Body of pancreas (tissue), 4 donors: ENCODE results near the gene FABP7.

ENCODE experiments used
- CTCF ChIP-seq, 7 experiments: fragments of 450-650 bp in 4 of 7; fragments of 200-600 bp in 3 of 7; sonication (generic) in 3 of 7; IDR thresholded peaks; one replicate each; pipeline ENCODE4 v1.5.1; 2016 to 2019; ENCODE audit warnings: antibody characterized with exemption in 7 of 7
- POLR2A ChIP-seq, 3 donors: fragments of 450-650 bp; IDR thresholded peaks; one replicate each; pipeline ENCODE4 v1.6.1; 2016; ENCODE audit warnings: antibody characterized with exemption in 3 of 3, mild to moderate bottlenecking in 2 of 3

- TF ChIP-seq CTCF (IDR thresholded peaks at IDR 0.05) (no peak), POLR2A (IDR thresholded peaks at IDR 0.05) (no peak)
Measured at GRCh38 chr6:122772724-122773415, 6.6 kb upstream of the FABP7 start.
